MM.1S (cell line): ENCODE data around the gene SEMA6B.

Experiments
- DNase-seq: peaks from one replicate; pipeline ENCODE4 v3.0.0-alpha.2; 2015
- H2AFZ ChIP-seq: fragments of 300-600 bp; sonication (generic); 2 replicates; pipeline ENCODE4 v1.6.0; 2016; ENCODE audit warnings: antibody characterized with exemption, low read length
- H3F3A ChIP-seq: fragments of 300-600 bp; sonication (generic); 2 replicates; pipeline ENCODE4 v1.6.1; 2016; ENCODE audit warnings: mild to moderate bottlenecking, antibody characterized with exemption, low read length, moderate library complexity, mixed read lengths; ENCODE audit not compliant: insufficient read depth
- H3K27ac ChIP-seq: fragments of 300-600 bp; sonication (generic); 2 replicates; pipeline ENCODE4 v1.5.1; 2016; ENCODE audit warnings: mild to moderate bottlenecking, low read length
- H3K27me3 ChIP-seq: fragments of 300-600 bp; sonication (generic); replicated peaks from 2 replicates; pipeline ENCODE4 v1.6.0; 2016; ENCODE audit warnings: low read length; ENCODE audit not compliant: insufficient read depth
- H3K36me3 ChIP-seq: fragments of 300-600 bp; sonication (generic); replicated peaks from 2 replicates; pipeline ENCODE4 v1.6.1; 2016; ENCODE audit warnings: mild to moderate bottlenecking, low read length, mixed read lengths; ENCODE audit not compliant: insufficient read depth
- H3K4me1 ChIP-seq: fragments of 300-600 bp; sonication (generic); 2 replicates; pipeline ENCODE4 v1.6.1; 2016; ENCODE audit warnings: low read length, mixed read lengths
- H3K4me2 ChIP-seq: fragments of 300-600 bp; sonication (generic); 2 replicates; pipeline ENCODE4 v1.6.0; 2016; ENCODE audit warnings: low read depth, low read length
- H3K4me3 ChIP-seq: fragments of 300-600 bp; sonication (generic); 2 replicates; pipeline ENCODE4 v1.5.1; 2016; ENCODE audit warnings: low read length, mixed read lengths
- H3K79me2 ChIP-seq: fragments of 300-600 bp; sonication (generic); 2 replicates; pipeline ENCODE4 v1.6.1; 2016; ENCODE audit warnings: mixed run types, low read length, mixed read lengths
- H3K9ac ChIP-seq: fragments of 300-600 bp; sonication (generic); 2 replicates; pipeline ENCODE4 v1.6.1; 2016; ENCODE audit warnings: low read length, mixed read lengths
- H3K9me2 ChIP-seq: fragments of 300-600 bp; sonication (generic); replicated peaks from 2 replicates; pipeline ENCODE4 v1.6.1; 2016; ENCODE audit warnings: mild to moderate bottlenecking, low read length, mixed read lengths; ENCODE audit not compliant: insufficient read depth
- H3K9me3 ChIP-seq: fragments of 300-600 bp; sonication (generic); replicated peaks from 2 replicates; pipeline ENCODE4 v1.6.1; 2016; ENCODE audit warnings: mild to moderate bottlenecking, low read length, mixed read lengths; ENCODE audit not compliant: insufficient read depth
- H4K20me1 ChIP-seq: fragments of 300-600 bp; sonication (generic); 2 replicates; pipeline ENCODE4 v1.6.1; 2016; ENCODE audit warnings: mild to moderate bottlenecking, low read length, moderate library complexity, mixed read lengths; ENCODE audit not compliant: insufficient read depth
- EZH2 ChIP-seq: fragments of 300-600 bp; sonication (generic); optimal IDR thresholded peaks from 2 replicates; pipeline ENCODE3; 2017; ENCODE audit warnings: low read depth, mild to moderate bottlenecking, antibody characterized with exemption, low read length, mixed read lengths
- EZH2phosphoT487 ChIP-seq: fragments of 300-600 bp; sonication (generic); IDR thresholded peaks from 2 replicates; pipeline ENCODE4 v1.6.1; 2018; ENCODE audit warnings: antibody characterized with exemption, low read length
- TF ChIP-seq, protein P1 (sequence below): fragments of 300-600 bp; sonication (generic); IDR thresholded peaks from 2 replicates; pipeline ENCODE4 v1.5.1; 2016; ENCODE audit warnings: antibody characterized with exemption, low read length, mixed read lengths

The SEMA6B gene

DNA sequence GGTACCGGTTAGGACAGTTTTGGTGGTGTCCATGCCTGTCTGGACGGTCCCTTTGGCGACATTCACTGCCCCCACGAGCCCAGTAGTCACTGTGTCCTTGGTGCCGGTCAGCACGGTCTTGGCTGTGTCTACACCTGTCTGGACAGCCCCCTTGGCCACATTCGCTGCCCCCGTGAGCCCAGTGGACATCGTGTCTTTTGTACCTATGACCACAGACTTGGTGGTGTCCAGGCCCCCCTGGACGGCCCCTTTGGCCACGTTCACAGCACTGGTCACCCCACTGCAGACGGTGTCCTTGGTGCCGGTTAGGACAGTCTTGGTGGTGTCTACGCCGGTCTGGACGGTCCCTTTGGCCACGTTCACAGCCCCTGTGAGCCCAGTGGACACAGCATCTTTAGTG lies 47.4 kb downstream of the SEMA6B start:
- Histone ChIP-seq H3F3A (no peaks in the 10 kb centered on the region), H3K79me2 (no peaks in the 10 kb centered on the region), H3K27me3 (peaks cover 39% of the 10 kb centered on the region), H3K4me1 (no peaks in the 10 kb centered on the region), H3K9me2 (no peaks in the 10 kb centered on the region), H3K9me3 (no peaks in the 10 kb centered on the region), H2AFZ (no peak overlapping the region), H3K9ac (no peak overlapping the region), H3K36me3 (no peaks in the 10 kb centered on the region), H3K27ac (no peak overlapping the region), H3K4me2 (no peak overlapping the region), H3K4me3 (no peak overlapping the region), H4K20me1 (no peaks in the 10 kb centered on the region)
- TF ChIP-seq EZH2phosphoT487, result no peak
- TF ChIP-seq, protein P1, sequence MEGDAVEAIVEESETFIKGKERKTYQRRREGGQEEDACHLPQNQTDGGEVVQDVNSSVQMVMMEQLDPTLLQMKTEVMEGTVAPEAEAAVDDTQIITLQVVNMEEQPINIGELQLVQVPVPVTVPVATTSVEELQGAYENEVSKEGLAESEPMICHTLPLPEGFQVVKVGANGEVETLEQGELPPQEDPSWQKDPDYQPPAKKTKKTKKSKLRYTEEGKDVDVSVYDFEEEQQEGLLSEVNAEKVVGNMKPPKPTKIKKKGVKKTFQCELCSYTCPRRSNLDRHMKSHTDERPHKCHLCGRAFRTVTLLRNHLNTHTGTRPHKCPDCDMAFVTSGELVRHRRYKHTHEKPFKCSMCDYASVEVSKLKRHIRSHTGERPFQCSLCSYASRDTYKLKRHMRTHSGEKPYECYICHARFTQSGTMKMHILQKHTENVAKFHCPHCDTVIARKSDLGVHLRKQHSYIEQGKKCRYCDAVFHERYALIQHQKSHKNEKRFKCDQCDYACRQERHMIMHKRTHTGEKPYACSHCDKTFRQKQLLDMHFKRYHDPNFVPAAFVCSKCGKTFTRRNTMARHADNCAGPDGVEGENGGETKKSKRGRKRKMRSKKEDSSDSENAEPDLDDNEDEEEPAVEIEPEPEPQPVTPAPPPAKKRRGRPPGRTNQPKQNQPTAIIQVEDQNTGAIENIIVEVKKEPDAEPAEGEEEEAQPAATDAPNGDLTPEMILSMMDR, result no peak
- no peak for TF ChIP-seq EZH2
- DNase-seq, result no peak

DNA sequence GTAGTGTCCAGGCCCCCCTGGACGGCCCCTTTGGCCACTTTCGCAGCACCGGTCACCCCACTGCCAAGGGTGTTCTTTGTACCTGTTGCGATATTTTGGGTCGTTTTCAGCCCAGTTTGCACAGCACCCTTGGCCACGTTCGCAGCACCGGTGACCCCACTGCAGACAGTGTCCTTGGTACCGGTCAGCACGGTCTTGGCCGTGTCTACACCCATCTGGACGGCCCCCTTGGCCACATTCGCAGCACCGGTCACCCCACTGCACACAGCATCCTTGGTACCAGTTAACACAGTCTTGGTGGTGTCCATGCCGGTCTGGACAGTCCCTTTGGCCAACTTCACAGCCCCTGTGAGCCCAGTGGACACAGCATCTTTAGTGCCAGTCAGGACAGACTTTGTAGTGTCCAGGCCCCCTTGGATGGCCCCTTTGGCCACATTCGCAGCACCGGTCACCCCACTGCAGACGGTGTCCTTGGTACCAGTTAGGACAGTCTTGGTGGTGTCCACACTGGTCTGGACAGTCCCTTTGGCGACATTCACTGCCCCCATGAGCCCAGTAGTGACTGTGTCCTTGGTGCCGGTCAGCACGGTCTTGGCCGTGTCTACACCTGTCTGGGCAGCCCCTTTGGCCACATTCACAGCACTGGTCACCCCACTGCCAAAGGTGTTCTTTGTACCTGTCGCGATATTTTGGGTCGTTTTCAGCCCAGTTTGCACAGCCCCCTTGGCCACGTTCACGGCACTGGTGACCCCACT lies 48.0 kb downstream of the SEMA6B start:
- Histone ChIP-seq H2AFZ (no peak overlapping the region), H3K4me3 (no peak overlapping the region)

DNA sequence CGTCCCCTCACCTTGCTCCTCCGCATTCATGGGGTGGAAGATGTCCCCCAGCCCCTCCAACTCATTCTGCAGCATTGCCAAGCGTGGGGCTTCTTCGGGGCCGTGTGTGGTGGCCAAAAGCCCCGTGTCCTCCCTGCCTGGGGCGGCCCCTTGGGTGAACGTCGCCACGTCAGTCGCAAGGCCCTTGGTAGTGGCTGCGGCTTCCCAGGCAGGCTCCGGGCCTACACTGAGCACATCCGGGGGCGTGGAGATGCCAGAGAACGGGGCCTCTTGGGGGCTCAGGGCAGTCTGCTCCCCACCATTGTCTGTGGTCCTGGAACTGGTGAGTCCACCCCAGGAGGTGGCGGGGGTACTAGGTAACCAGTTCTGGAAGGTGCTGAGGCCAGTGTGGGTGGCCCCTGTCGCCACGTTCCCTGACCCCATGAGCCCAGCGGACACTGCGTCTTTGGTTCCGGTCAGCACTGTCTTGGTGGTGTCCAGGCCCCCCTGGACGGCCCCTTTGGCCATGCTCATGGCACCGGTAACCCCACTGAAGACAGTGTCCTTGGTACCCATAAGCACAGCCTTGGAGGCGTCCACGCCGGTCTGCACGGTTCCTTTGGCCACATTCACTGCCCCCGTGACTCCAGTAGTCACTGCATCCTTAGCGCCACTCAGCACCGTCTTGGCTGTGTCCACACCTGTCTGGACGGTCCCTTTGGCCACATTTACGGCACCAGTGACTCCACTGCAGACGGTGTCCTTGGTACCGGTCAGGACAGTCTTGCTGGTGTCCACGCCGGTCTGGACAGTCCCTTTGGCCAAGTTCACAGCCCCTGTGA lies 48.8 kb downstream of the SEMA6B start:
- no peak overlapping the region for H3K4me2 ChIP-seq
- H3K27ac ChIP-seq, result no peak overlapping the region
- no peak for DNase-seq
- H3K4me3 ChIP-seq, result no peak overlapping the region
- no peak overlapping the region for H2AFZ ChIP-seq
- H4K20me1 ChIP-seq, result no peaks in the 10 kb centered on the region
- H3K27me3 ChIP-seq, result peaks cover 25% of the 10 kb centered on the region
- no peaks in the 10 kb centered on the region for H3K79me2 ChIP-seq
- H3K4me1 ChIP-seq, result no peaks in the 10 kb centered on the region
- H3K36me3 ChIP-seq, result no peaks in the 10 kb centered on the region
- no peaks in the 10 kb centered on the region for H3K9me3 ChIP-seq
- no peaks in the 10 kb centered on the region for H3K9me2 ChIP-seq
- no peak for TF ChIP-seq EZH2phosphoT487
- no peak for TF ChIP-seq EZH2
- TF ChIP-seq, protein P1, result no peak
- H3F3A ChIP-seq, result no peaks in the 10 kb centered on the region
- no peak overlapping the region for H3K9ac ChIP-seq

More for the DNA sequence above, 48.0 kb downstream of the SEMA6B start:
- H3F3A ChIP-seq, result no peaks in the 10 kb centered on the region
- H3K9ac ChIP-seq, result no peak overlapping the region
- H3K27me3 ChIP-seq, result peaks cover 34% of the 10 kb centered on the region
- no peaks in the 10 kb centered on the region for H3K9me3 ChIP-seq
- no peak overlapping the region for H3K4me2 ChIP-seq
- H3K27ac ChIP-seq, result no peak overlapping the region
- H3K9me2 ChIP-seq, result no peaks in the 10 kb centered on the region
- H4K20me1 ChIP-seq, result no peaks in the 10 kb centered on the region
- no peak for DNase-seq
- TF ChIP-seq, protein P1, result no peak
- no peak for TF ChIP-seq EZH2
- TF ChIP-seq EZH2phosphoT487, result no peak
- no peaks in the 10 kb centered on the region for H3K4me1 ChIP-seq
- H3K36me3 ChIP-seq, result no peaks in the 10 kb centered on the region
- H3K79me2 ChIP-seq, result no peaks in the 10 kb centered on the region
